ENCODE measurements around the gene NEURL1B.

Gene NEURL1B

GRCh38 chr5:172633403-172633970 is 7.6 kb upstream of the NEURL1B start:
- H3K36me3 ChIP-seq (replicated peaks) = no peaks in the 10 kb centered on the region
- no peaks in the 10 kb centered on the region; the same call in 1 of the 2 replicates for H3K27me3 ChIP-seq (ENCODE audit: low read depth)
- DNase-seq (ENCODE audit: low spot score in 2 of 2) = no peak
- in situ Hi-C loops (cut with MboI; ENCODE audit: low sequenced_read_pairs) = no loop called here
- no peak overlapping the region for H3K4me3 ChIP-seq
- no peaks in the 10 kb centered on the region for H3K4me1 ChIP-seq
- H3K9me3 ChIP-seq = no peaks in the 10 kb centered on the region

GRCh38 chr5:172634106-172634899 is 6.8 kb upstream of the NEURL1B start:
- no peaks in the 10 kb centered on the region for H3K4me1 ChIP-seq
- no peaks in the 10 kb centered on the region for H3K9me3 ChIP-seq
- no peak for DNase-seq (ENCODE audit: low spot score in 2 of 2)
- in situ Hi-C loops (cut with MboI; ENCODE audit: low sequenced_read_pairs) = no loop called here
- no peak overlapping the region for H3K4me3 ChIP-seq
- no peaks in the 10 kb centered on the region; the same call in 1 of the 2 replicates for H3K27me3 ChIP-seq (ENCODE audit: low read depth)
- H3K36me3 ChIP-seq (replicated peaks) = no peaks in the 10 kb centered on the region

- Histone ChIP-seq H3K27me3 (ENCODE audit: low read depth) (no peaks in the 10 kb centered on the region; the same call in 1 of the 2 replicates), H3K36me3 (replicated peaks) (no peaks in the 10 kb centered on the region), H3K9me3 (no peaks in the 10 kb centered on the region), H3K4me3 (no peak overlapping the region), H3K4me1 (no peaks in the 10 kb centered on the region)
- in situ Hi-C loops (cut with MboI; ENCODE audit: low sequenced_read_pairs) = no loop called here
- DNase-seq (ENCODE audit: low spot score in 2 of 2) = no peak
These were observed 6.0 kb upstream of the NEURL1B start for GRCh38 chr5:172635038-172635437.

- peaks cover 2% of the 10 kb centered on the region for H3K27me3 ChIP-seq (ENCODE audit: low read depth)
- no peak overlapping the region for H3K4me3 ChIP-seq
- H3K9me3 ChIP-seq = no peaks in the 10 kb centered on the region
- H3K4me1 ChIP-seq = peaks cover 5% of the 10 kb centered on the region
- DNase-seq (ENCODE audit: low spot score in 2 of 2) = no peak
- in situ Hi-C loops (cut with MboI; ENCODE audit: low sequenced_read_pairs) = no loop called here
- H3K36me3 ChIP-seq (replicated peaks) = no peaks in the 10 kb centered on the region
These were observed 4.6 kb upstream of the NEURL1B start for GRCh38 chr5:172636279-172637050.

- Histone ChIP-seq H3K4me1 (peaks cover 5% of the 10 kb centered on the region), H3K9me3 (no peaks in the 10 kb centered on the region), H3K27me3 (ENCODE audit: low read depth) (peaks cover 9% of the 10 kb centered on the region), H3K36me3 (replicated peaks) (no peaks in the 10 kb centered on the region), H3K4me3 (no peak overlapping the region)
- in situ Hi-C loops (cut with MboI; ENCODE audit: low sequenced_read_pairs) = no loop called here
- no peak for DNase-seq (ENCODE audit: low spot score in 2 of 2)
These were observed 3.9 kb upstream of the NEURL1B start for GRCh38 chr5:172637110-172637580.

GRCh38 chr5:172637740-172638139 is 3.3 kb upstream of the NEURL1B start:
- no peaks in the 10 kb centered on the region for H3K36me3 ChIP-seq (replicated peaks)
- peaks cover 15% of the 10 kb centered on the region for H3K27me3 ChIP-seq (ENCODE audit: low read depth)
- H3K9me3 ChIP-seq = no peaks in the 10 kb centered on the region
- in situ Hi-C loops (cut with MboI; ENCODE audit: low sequenced_read_pairs) = no loop called here
- no peak for DNase-seq (ENCODE audit: low spot score in 2 of 2)
- peaks cover 5% of the 10 kb centered on the region for H3K4me1 ChIP-seq
- no peak overlapping the region for H3K4me3 ChIP-seq

- Histone ChIP-seq H3K4me1 (peaks cover 5% of the 10 kb centered on the region), H3K36me3 (replicated peaks) (no peaks in the 10 kb centered on the region), H3K27me3 (ENCODE audit: low read depth) (peaks cover 20% of the 10 kb centered on the region), H3K9me3 (no peaks in the 10 kb centered on the region), H3K4me3 (no peak overlapping the region)
- in situ Hi-C loops (cut with MboI; ENCODE audit: low sequenced_read_pairs) = no loop called here
- DNase-seq (ENCODE audit: low spot score in 2 of 2) = no peak
These were observed 2.8 kb upstream of the NEURL1B start for GRCh38 chr5:172638209-172638768.

GRCh38 chr5:172640139-172640538 is 924 bp upstream of the NEURL1B start:
- Histone ChIP-seq H3K4me3 (no peak overlapping the region), H3K4me1 (peaks cover 5% of the 10 kb centered on the region), H3K27me3 (ENCODE audit: low read depth) (peaks cover 32% of the 10 kb centered on the region), H3K9me3 (no peaks in the 10 kb centered on the region), H3K36me3 (replicated peaks) (no peaks in the 10 kb centered on the region)
- in situ Hi-C loops (cut with MboI; ENCODE audit: low sequenced_read_pairs) = no loop called here
- DNase-seq (ENCODE audit: low spot score in 2 of 2) = no peak

GRCh38 chr5:172641359-172642050 is 442 bp downstream of the NEURL1B start:
- in situ Hi-C loops (cut with MboI; ENCODE audit: low sequenced_read_pairs) = no loop called here
- peak; percentile 17 to 60 for DNase-seq (ENCODE audit: low spot score in 2 of 2)
- H3K4me3 ChIP-seq = peak overlapping the region; percentile 45
- peaks cover 32% of the 10 kb centered on the region for H3K27me3 ChIP-seq (ENCODE audit: low read depth)
- no peaks in the 10 kb centered on the region for H3K9me3 ChIP-seq
- H3K4me1 ChIP-seq = peaks cover 5% of the 10 kb centered on the region
- no peaks in the 10 kb centered on the region for H3K36me3 ChIP-seq (replicated peaks)

- Histone ChIP-seq H3K4me1 (peaks cover 5% of the 10 kb centered on the region), H3K36me3 (replicated peaks) (no peaks in the 10 kb centered on the region), H3K4me3 (peak overlapping the region; percentile 45), H3K27me3 (ENCODE audit: low read depth) (peaks cover 32% of the 10 kb centered on the region), H3K9me3 (no peaks in the 10 kb centered on the region)
- no peak for DNase-seq (ENCODE audit: low spot score in 2 of 2)
- in situ Hi-C loops (cut with MboI; ENCODE audit: low sequenced_read_pairs) = no loop called here
These were observed 967 bp downstream of the NEURL1B start for GRCh38 chr5:172642051-172642409.

GRCh38 chr5:172642486-172642885 is 1.4 kb downstream of the NEURL1B start:
- Histone ChIP-seq H3K9me3 (no peaks in the 10 kb centered on the region), H3K36me3 (replicated peaks) (no peaks in the 10 kb centered on the region), H3K4me1 (peaks cover 5% of the 10 kb centered on the region), H3K4me3 (no peak overlapping the region), H3K27me3 (ENCODE audit: low read depth) (peaks cover 32% of the 10 kb centered on the region)
- no peak for DNase-seq (ENCODE audit: low spot score in 2 of 2)
- in situ Hi-C loops (cut with MboI; ENCODE audit: low sequenced_read_pairs) = no loop called here

- Histone ChIP-seq H3K9me3 (no peaks in the 10 kb centered on the region), H3K36me3 (replicated peaks) (no peaks in the 10 kb centered on the region), H3K27me3 (ENCODE audit: low read depth) (peaks cover 32% of the 10 kb centered on the region), H3K4me1 (peaks cover 5% of the 10 kb centered on the region), H3K4me3 (no peak overlapping the region)
- DNase-seq (ENCODE audit: low spot score in 2 of 2) = no peak
- in situ Hi-C loops (cut with MboI; ENCODE audit: low sequenced_read_pairs) = no loop called here
These were observed 2.1 kb downstream of the NEURL1B start for GRCh38 chr5:172642926-172643871.

Measured in HAP-1 (cell line).